HCT116 (cell line): ENCODE measurements around the gene SMARCA2. TPM values are rescaled to one million over a fixed set of nuclear protein-coding genes. Genes with fewer than 3 reads are reported as not detected.

Experiments used
- ATAC-seq: fragments of 200-7000 bp; cut with Tn5 transposase; 2 replicates; pipeline ENCODE4 v1.9.1; 2020; ENCODE audit warnings: mild to moderate bottlenecking, moderate library complexity
- BruUV-seq: library from RNA; stranded (reverse); fragments of 400-500 nt; replicated peaks from 2 replicates; lab custom pipeline; 2021; lab: Mats Ljungman, UMichigan
- CTCF ChIA-PET: fragments of 300-600 bp; sonication (Branson Sonifier 250); formaldehyde crosslinking; loops from one replicate; lab custom pipeline; 2021; ENCODE audit warnings: antibody characterized with exemption; lab: Charles Lee
- POLR2A ChIA-PET: fragments of 300-600, 350-600 bp; sonication (Branson Sonifier 250); formaldehyde crosslinking; loops from one replicate; lab custom pipeline; 2021; ENCODE audit warnings: antibody characterized with exemption; lab: Charles Lee
- RAD21 ChIA-PET, 2 experiments: fragments of 300-600 bp; sonication (Branson Sonifier 250); formaldehyde crosslinking; loops; one replicate each; lab custom pipeline; 2023; ENCODE audit warnings: low total read pairs in 2 of 2; ENCODE audit not compliant: uncharacterized antibody in 2 of 2, unreplicated experiment in 2 of 2, low non-redundant PET in 1 of 2; lab: Charles Lee
- DNase-seq: peaks from one replicate; pipeline ENCODE4 v3.0.0-alpha.2; 2010; ENCODE audit warnings: low read depth, low spot score
- H2AFZ ChIP-seq: fragments of 200-600 bp; shearing (Covaris generic), sonication (generic); 2 replicates; pipeline ENCODE4 v1.6.1; 2017; ENCODE audit warnings: low read depth, mixed run types, mixed read lengths, antibody characterized with exemption, low read length; ENCODE audit not compliant: poor library complexity, severe bottlenecking
- H3K27ac ChIP-seq: 2 replicates; pipeline ENCODE4 v1.5.1; 2012; ENCODE audit warnings: low read depth, low read length
- H3K27me3 ChIP-seq: fragments of 200-600 bp; sonication (generic); 2 replicates; pipeline ENCODE4 v1.6.1; 2016; ENCODE audit warnings: mixed run types, low read length, mixed read lengths; ENCODE audit not compliant: insufficient read depth
- H3K36me3 ChIP-seq, 2 experiments: fragments of 200-500 bp in 1 of 2; fragments of 200-600 bp in 1 of 2; sonication (Bioruptor generic) in 1 of 2; sonication (generic) in 1 of 2; 2 replicates each; pipeline versions ENCODE4 v1.5.1 to v1.6.1; 2014 to 2016; ENCODE audit warnings: low read length in 2 of 2, inconsistent platforms in 1 of 2, mixed read lengths in 1 of 2, mixed run types in 1 of 2; ENCODE audit not compliant: insufficient read depth in 2 of 2, control insufficient read depth in 1 of 2
- H3K4me1 ChIP-seq, 2 experiments: fragments of 200-600 bp in 1 of 2; sonication (generic) in 1 of 2; 2 replicates each; pipeline versions ENCODE4 v1.5.1 to v1.6.1; 2012 to 2017; ENCODE audit warnings: low read length in 2 of 2, inconsistent platforms in 1 of 2, mild to moderate bottlenecking in 1 of 2, mixed read lengths in 1 of 2, mixed run types in 1 of 2, moderate library complexity in 1 of 2; ENCODE audit not compliant: insufficient read depth in 2 of 2, control insufficient read depth in 1 of 2
- H3K4me2 ChIP-seq: fragments of 200-600 bp; sonication (generic); 2 replicates; pipeline ENCODE4 v1.6.1; 2017; ENCODE audit warnings: mixed run types, low read length, mixed read lengths
- H3K4me3 ChIP-seq, 2 experiments: fragments of 200-600 bp in 1 of 2; sonication (generic) in 1 of 2; replicated peaks in 1 of 2; 2 replicates each; pipeline ENCODE4 v1.5.1; 2011 to 2016; ENCODE audit warnings: low read length in 2 of 2, control low read depth in 1 of 2, low read depth in 1 of 2, mild to moderate bottlenecking in 1 of 2, mixed read lengths in 1 of 2, mixed run types in 1 of 2
- H3K79me2 ChIP-seq: fragments of 200-600 bp; sonication (generic); 2 replicates; pipeline ENCODE4 v1.6.1; 2017; ENCODE audit warnings: mild to moderate bottlenecking, mixed run types, low read length, moderate library complexity, mixed read lengths; ENCODE audit not compliant: insufficient read depth
- H3K9ac ChIP-seq: fragments of 200-600 bp; sonication (generic); 2 replicates; pipeline ENCODE4 v1.6.1; 2016; ENCODE audit warnings: low read length, mixed read lengths
- H3K9me2 ChIP-seq: fragments of 200-600 bp; sonication (generic), shearing (Covaris generic); 2 replicates; pipeline ENCODE4 v1.6.1; 2017; ENCODE audit warnings: mixed run types, mild to moderate bottlenecking, moderate library complexity; ENCODE audit not compliant: insufficient read depth
- H3K9me3 ChIP-seq, 2 experiments: fragments of 200-500 bp in 1 of 2; fragments of 200-600 bp in 1 of 2; sonication (Bioruptor generic) in 1 of 2; sonication (generic) in 1 of 2; 2 replicates each; pipeline ENCODE4 v1.6.1; 2014 to 2017; ENCODE audit warnings: low read length in 2 of 2, mixed read lengths in 2 of 2, inconsistent platforms in 1 of 2, low read depth in 1 of 2, mild to moderate bottlenecking in 1 of 2, mixed run types in 1 of 2, moderate library complexity in 1 of 2; ENCODE audit not compliant: control insufficient read depth in 1 of 2, insufficient read depth in 1 of 2
- H4K20me1 ChIP-seq: fragments of 200-600 bp; sonication (generic), shearing (Covaris generic); 2 replicates; pipeline ENCODE4 v1.6.1; 2017; ENCODE audit warnings: mixed run types, mild to moderate bottlenecking, moderate library complexity; ENCODE audit not compliant: insufficient read depth
- ATF3 ChIP-seq: IDR thresholded peaks from 2 replicates; pipeline ENCODE4 v1.6.1; 2012
- CEBPB ChIP-seq: IDR thresholded peaks from 2 replicates; pipeline ENCODE4 v1.6.1; 2012; ENCODE audit warnings: low read depth
- CTCF ChIP-seq, 3 experiments: fragments of 200-600 bp in 1 of 3; sonication (generic) in 1 of 3; IDR thresholded peaks in 2 of 3; conservative IDR thresholded peaks in 1 of 3; 2 replicates each; pipeline ENCODE4 v1.5.1; 2012 to 2017; ENCODE audit warnings: low read depth in 2 of 3, low read length in 2 of 3, antibody characterized with exemption in 1 of 3, borderline replicate concordance in 1 of 3, control low read depth in 1 of 3, mild to moderate bottlenecking in 1 of 3, mixed read lengths in 1 of 3, mixed run types in 1 of 3, moderate library complexity in 1 of 3; ENCODE audit not compliant: insufficient read depth in 1 of 3
- EGR1 ChIP-seq: IDR thresholded peaks from 2 replicates; pipeline ENCODE4 v1.6.1; 2012; ENCODE audit warnings: low read depth
- ELF1 ChIP-seq: IDR thresholded peaks from 2 replicates; pipeline ENCODE4 v1.6.1; 2012; ENCODE audit warnings: low read depth, borderline replicate concordance
- EZH2phosphoT487 ChIP-seq: fragments of 200-600 bp; IDR thresholded peaks from 2 replicates; pipeline ENCODE4 v1.6.1; 2018; ENCODE audit warnings: antibody characterized with exemption, borderline replicate concordance
- JUND ChIP-seq: IDR thresholded peaks from 2 replicates; pipeline ENCODE4 v1.6.1; 2012
- MAX ChIP-seq: IDR thresholded peaks from 2 replicates; pipeline ENCODE4 v1.6.1; 2012
- POLR2A ChIP-seq: IDR thresholded peaks from 2 replicates; pipeline ENCODE4 v1.7.0; 2011; ENCODE audit warnings: borderline replicate concordance; ENCODE audit not compliant: insufficient read depth, insufficient read length; ENCODE audit errors: extremely low read depth
- POLR2AphosphoS5 ChIP-seq: IDR thresholded peaks from 2 replicates; pipeline ENCODE4 v1.6.1; 2011; ENCODE audit warnings: mild to moderate bottlenecking, low read depth, low read length, moderate library complexity
- RAD21 ChIP-seq: IDR thresholded peaks from 2 replicates; pipeline ENCODE4 v1.6.1; 2012; ENCODE audit warnings: low read depth, mild to moderate bottlenecking
- REST ChIP-seq: IDR thresholded peaks from 2 replicates; pipeline ENCODE4 v1.6.1; 2012; ENCODE audit warnings: low read depth
- SIN3A ChIP-seq: IDR thresholded peaks from 2 replicates; pipeline ENCODE4 v1.6.1; 2012; ENCODE audit warnings: low read depth
- SP1 ChIP-seq: IDR thresholded peaks from 2 replicates; pipeline ENCODE4 v1.6.1; 2012; ENCODE audit warnings: low read depth
- SRF ChIP-seq: IDR thresholded peaks from 2 replicates; pipeline ENCODE4 v1.6.1; 2012; ENCODE audit warnings: low read depth
- ZBTB33 ChIP-seq: IDR thresholded peaks from 2 replicates; pipeline ENCODE4 v1.6.1; 2011; ENCODE audit warnings: mild to moderate bottlenecking, low read length, moderate library complexity; ENCODE audit not compliant: insufficient replicate concordance; ENCODE audit errors: extremely low read depth
- ZFX ChIP-seq: fragments of 450-650 bp; IDR thresholded peaks from 2 replicates; pipeline ENCODE4 v1.6.1; 2017
- ZNF274 ChIP-seq: fragments of 200-500 bp; sonication (Bioruptor generic); IDR thresholded peaks from 2 replicates; pipeline ENCODE4 v1.6.1; 2014; ENCODE audit warnings: mild to moderate bottlenecking, low read depth, low read length, inconsistent platforms
- intact Hi-C: fragments of 100-400 bp; cut with micrococcal nuclease; formaldehyde crosslinking; loops from 2 replicates; pipeline ENCODE4 v1.10.0; 2022
- total RNA-seq: library from RNA; stranded (reverse); gene quantifications from one replicate; pipeline ENCODE4 v1.2.1, GENCODE V29; 2021; ENCODE audit not compliant: unreplicated experiment

SMARCA2 gene
- total RNA-seq, 1 experiment from 2014 or later = 14.7 TPM

- Histone ChIP-seq H3K9ac (no peak overlapping the region), H3K9me2 (no peaks in the 10 kb centered on the region), H4K20me1 (no peaks in the 10 kb centered on the region), H3K27ac (no peak overlapping the region), H3K4me3 (no peak overlapping the region), H3K79me2 (no peaks in the 10 kb centered on the region), H2AFZ (no peak overlapping the region), H3K27me3 (no peaks in the 10 kb centered on the region), H3K36me3 (no peaks in the 10 kb centered on the region), H3K9me3 (no peaks in the 10 kb centered on the region), H3K4me2 (no peak overlapping the region), H3K4me1 (no peaks in the 10 kb centered on the region)
- ATAC-seq (no peak), DNase-seq (no peak)
- BruUV-seq = no TSS peak
- no peak for TF ChIP-seq JUND
- TF ChIP-seq CTCF (IDR thresholded peaks at IDR 0.05 in 2 of 3, conservative IDR thresholded peaks at IDR 0.05 in 1 of 3; ENCODE audit: borderline replicate concordance in 1 of 3, insufficient read depth in 1 of 3, low read depth in 2 of 3, low read length in 2 of 3) = no peak
- TF ChIP-seq POLR2A = no peak
- TF ChIP-seq ZFX = no peak
- no peak for TF ChIP-seq ELF1
- no peak for TF ChIP-seq CEBPB
- no peak for TF ChIP-seq ZNF274
- no peak for TF ChIP-seq POLR2AphosphoS5
- TF ChIP-seq RAD21 = no peak
- TF ChIP-seq REST = no peak
- no peak for TF ChIP-seq SP1
- no peak for TF ChIP-seq EGR1
- no peak for TF ChIP-seq ATF3
- TF ChIP-seq EZH2phosphoT487 = no peak
- no peak for TF ChIP-seq SRF
- no peak for TF ChIP-seq MAX
- TF ChIP-seq SIN3A = no peak
- TF ChIP-seq ZBTB33 = no peak
- POLR2A ChIA-PET = no interaction called here
- intact Hi-C loops = no loop called here
- CTCF ChIA-PET = no interaction called here
- RAD21 ChIA-PET = no interaction called here
Observed at GRCh38 chr9:2024888-2025782, 10.0 kb downstream of the SMARCA2 start.
